CD4-positive, alpha-beta T cell (primary cell): Measurements from ENCODE around the gene USP25. TPM values are rescaled to one million over a fixed set of nuclear protein-coding genes. Genes with fewer than 3 reads are reported as not detected.

Experiments
- ATAC-seq: fragments of 200-7000 bp; cut with Tn5 transposase; one replicate; pipeline ENCODE4 v1.10.0; 2022; ENCODE audit warnings: mild to moderate bottlenecking; ENCODE audit not compliant: poor library complexity
- CTCF ChIA-PET: fragments of 350-600 bp; sonication (Branson Sonifier 250); formaldehyde crosslinking; loops from one replicate; lab custom pipeline; 2021; ENCODE audit warnings: antibody characterized with exemption, inconsistent platforms; lab: Charles Lee
- POLR2A ChIA-PET: fragments of 350-600 bp; sonication (Branson Sonifier 250); formaldehyde crosslinking; loops from one replicate; lab custom pipeline; 2021; ENCODE audit warnings: antibody characterized with exemption, inconsistent platforms; lab: Charles Lee
- DNase-seq, 14 experiments: peaks; one replicate each; pipeline ENCODE4 v3.0.0-alpha.2; 2013 to 2020; ENCODE audit warnings: mixed read lengths in 2 of 14
- H3K27ac ChIP-seq, 2 donors: one replicate each; pipeline versions ENCODE4 v1.5.1 to v1.7.0; 2013; ENCODE audit warnings: low read length in 2 of 2, low read depth in 1 of 2, mild to moderate bottlenecking in 1 of 2
- H3K27me3 ChIP-seq, 2 experiments: 1 replicate in 1 of 2; 2 replicates in 1 of 2; pipeline versions ENCODE4 v1.6.1 to v1.7.0; 2013; ENCODE audit warnings: low read length in 2 of 2, control low read depth in 1 of 2, mild to moderate bottlenecking in 1 of 2, moderate library complexity in 1 of 2; ENCODE audit not compliant: insufficient read depth in 2 of 2, control insufficient read depth in 1 of 2
- H3K36me3 ChIP-seq: one replicate; pipeline ENCODE4 v1.6.1; 2013; ENCODE audit warnings: low read length, control low read depth; ENCODE audit not compliant: insufficient read depth
- H3K4me1 ChIP-seq: one replicate; pipeline ENCODE4 v1.6.1; 2013; ENCODE audit warnings: low read length, control low read depth; ENCODE audit not compliant: insufficient read depth
- H3K4me3 ChIP-seq: one replicate; pipeline ENCODE4 v1.5.1; 2013; ENCODE audit warnings: mild to moderate bottlenecking, low read length, moderate library complexity
- H3K9me3 ChIP-seq, 2 experiments: 1 replicate in 1 of 2; 2 replicates in 1 of 2; pipeline versions ENCODE4 v1.6.1 to v1.7.0; 2013; ENCODE audit warnings: low read length in 2 of 2, mild to moderate bottlenecking in 2 of 2, control low read depth in 1 of 2, moderate library complexity in 1 of 2; ENCODE audit not compliant: control insufficient read depth in 1 of 2, insufficient read depth in 1 of 2
- H3K27ac Mint-ChIP-seq: one replicate; pipeline ENCODE4 v1.8.0; 2020; ENCODE audit warnings: mixed read lengths
- H3K27me3 Mint-ChIP-seq: one replicate; pipeline ENCODE4 v1.8.0; 2021; ENCODE audit warnings: mixed read lengths
- H3K36me3 Mint-ChIP-seq: one replicate; pipeline ENCODE4 v1.8.0; 2021; ENCODE audit warnings: low read depth, mixed read lengths
- H3K4me1 Mint-ChIP-seq: one replicate; pipeline ENCODE4 v1.8.0; 2021; ENCODE audit warnings: low read depth, mixed read lengths
- H3K4me3 Mint-ChIP-seq: one replicate; pipeline ENCODE4 v1.8.0; 2020; ENCODE audit warnings: mild to moderate bottlenecking, mixed read lengths
- H3K9me3 Mint-ChIP-seq: one replicate; pipeline ENCODE4 v1.8.0; 2020; ENCODE audit warnings: mixed read lengths
- intact Hi-C, 2 experiments: fragments of 100-400 bp; cut with DNase I in 1 of 2; cut with micrococcal nuclease in 1 of 2; formaldehyde crosslinking; loops; one replicate each; pipeline versions ENCODE4 v1.15.1 to v1.9.0; 2023 to 2025; cut with DNase I, micrococcal nuclease
- total RNA-seq, 174 experiments: library from RNA in 2 of 174; stranded (reverse) in 2 of 174; gene quantifications; one replicate each; pipeline ENCODE4 v1.2.3 and lab custom pipeline; 2021 to 2026
- TF ChIP-seq, protein P1 (sequence below): fragments of 200-600 bp; IDR thresholded peaks from one replicate; pipeline ENCODE4 v1.8.0; 2022; ENCODE audit warnings: antibody characterized with exemption, mild to moderate bottlenecking

USP25 gene
- total RNA-seq, 2 experiments from 2014 or later: 45.0 to 49.2 TPM

DNA sequence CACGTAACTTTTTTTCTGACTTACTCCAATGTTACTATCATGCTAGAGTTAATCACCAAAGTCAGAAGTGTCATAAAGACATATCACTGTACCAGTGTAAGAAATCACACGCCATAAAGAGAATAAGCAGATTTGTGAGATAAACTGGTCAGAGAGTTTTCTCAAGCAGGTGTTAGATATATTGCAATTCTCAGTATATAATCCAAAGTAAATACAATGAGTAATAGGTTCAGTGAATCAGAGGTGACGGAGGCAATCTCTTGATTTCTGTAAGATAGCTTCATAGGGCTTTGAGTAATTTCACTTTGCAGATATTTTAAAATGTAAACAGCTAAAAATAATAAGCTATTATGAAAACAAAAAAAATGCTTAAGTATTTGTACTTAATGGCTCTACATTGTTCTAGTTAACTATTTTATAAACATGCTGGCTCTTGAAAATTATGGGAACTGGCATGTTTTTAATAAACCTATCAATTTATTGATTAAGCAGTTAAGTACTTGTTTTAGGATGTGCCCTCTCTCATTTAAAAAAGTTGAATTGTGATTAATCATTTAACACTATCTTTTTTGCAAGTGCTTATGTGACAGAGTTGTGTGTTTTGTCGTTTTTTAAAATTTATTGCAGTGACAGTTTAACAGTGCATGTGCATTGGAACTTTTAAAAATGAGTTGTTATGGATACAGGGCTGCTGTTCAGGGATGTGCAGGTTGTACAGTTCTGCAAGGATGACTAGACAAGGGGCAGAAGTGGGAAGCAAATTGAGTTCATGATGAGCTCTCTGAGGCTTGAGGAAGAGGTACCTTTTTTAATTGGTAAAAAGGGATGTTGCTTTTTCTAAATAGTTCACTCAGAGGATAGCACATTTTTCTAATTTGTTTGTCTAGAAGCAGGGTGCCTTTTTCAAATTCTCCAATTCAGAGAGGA lies 119.1 kb downstream of the USP25 start:
- intact Hi-C loops: no loop called here
- no peaks in the 10 kb centered on the region for H3K27me3 ChIP-seq
- H3K4me1 Mint-ChIP-seq: no peaks in the 10 kb centered on the region
- ChIA-PET POLR2A (interaction anchor here (0.6 kb wide), 1 partner anchor 26 kb away, joined by 4 read pairs; no protein-coding TSS in a partner anchor), CTCF (interaction anchor here (0.6 kb wide), 1 partner anchor 85 kb away, joined by 3 read pairs; no protein-coding TSS in a partner anchor)
- H3K4me3 ChIP-seq: no peak overlapping the region
- TF ChIP-seq, protein P1, sequence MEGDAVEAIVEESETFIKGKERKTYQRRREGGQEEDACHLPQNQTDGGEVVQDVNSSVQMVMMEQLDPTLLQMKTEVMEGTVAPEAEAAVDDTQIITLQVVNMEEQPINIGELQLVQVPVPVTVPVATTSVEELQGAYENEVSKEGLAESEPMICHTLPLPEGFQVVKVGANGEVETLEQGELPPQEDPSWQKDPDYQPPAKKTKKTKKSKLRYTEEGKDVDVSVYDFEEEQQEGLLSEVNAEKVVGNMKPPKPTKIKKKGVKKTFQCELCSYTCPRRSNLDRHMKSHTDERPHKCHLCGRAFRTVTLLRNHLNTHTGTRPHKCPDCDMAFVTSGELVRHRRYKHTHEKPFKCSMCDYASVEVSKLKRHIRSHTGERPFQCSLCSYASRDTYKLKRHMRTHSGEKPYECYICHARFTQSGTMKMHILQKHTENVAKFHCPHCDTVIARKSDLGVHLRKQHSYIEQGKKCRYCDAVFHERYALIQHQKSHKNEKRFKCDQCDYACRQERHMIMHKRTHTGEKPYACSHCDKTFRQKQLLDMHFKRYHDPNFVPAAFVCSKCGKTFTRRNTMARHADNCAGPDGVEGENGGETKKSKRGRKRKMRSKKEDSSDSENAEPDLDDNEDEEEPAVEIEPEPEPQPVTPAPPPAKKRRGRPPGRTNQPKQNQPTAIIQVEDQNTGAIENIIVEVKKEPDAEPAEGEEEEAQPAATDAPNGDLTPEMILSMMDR: no peak
- no peaks in the 10 kb centered on the region for H3K9me3 Mint-ChIP-seq
- no peak overlapping the region for H3K27ac ChIP-seq
- no peaks in the 10 kb centered on the region for H3K27me3 Mint-ChIP-seq
- H3K4me1 ChIP-seq: no peaks in the 10 kb centered on the region
- DNase-seq (no peak), ATAC-seq (no peak)
- no peak overlapping the region for H3K4me3 Mint-ChIP-seq
- H3K36me3 ChIP-seq: peaks cover 7% of the 10 kb centered on the region
- peaks cover 53% of the 10 kb centered on the region for H3K36me3 Mint-ChIP-seq
- no peak overlapping the region for H3K27ac Mint-ChIP-seq
- H3K9me3 ChIP-seq: no peaks in the 10 kb centered on the region

DNA sequence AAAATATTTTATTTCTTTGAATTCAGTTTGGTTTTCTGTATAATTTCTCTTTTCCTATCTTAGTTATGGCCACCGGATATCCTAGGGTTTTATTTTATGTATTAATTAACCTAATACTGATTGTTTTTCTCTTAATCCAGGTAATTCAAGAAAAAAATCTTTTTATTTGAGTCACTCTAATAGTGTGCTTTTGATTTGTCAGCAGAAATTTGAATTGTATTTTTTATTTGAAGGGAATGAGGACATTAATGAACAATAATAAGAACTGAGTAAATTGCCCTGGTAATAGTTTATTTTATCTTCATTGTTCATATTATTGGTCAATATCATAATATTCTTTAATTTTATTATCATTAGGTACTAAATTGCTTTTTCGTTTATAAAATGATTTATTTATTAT lies 120.1 kb downstream of the USP25 start:
- ChIA-PET CTCF (no interaction called here), POLR2A (interaction anchor here (0.7 kb wide), 1 partner anchor 225 kb away, joined by 4 read pairs; no protein-coding TSS in a partner anchor)
- intact Hi-C loops: no loop called here
- no peaks in the 10 kb centered on the region for H3K4me1 Mint-ChIP-seq
- Histone ChIP-seq H3K4me1 (no peaks in the 10 kb centered on the region), H3K27ac (no peak overlapping the region), H3K36me3 (peaks cover 11% of the 10 kb centered on the region), H3K27me3 (no peaks in the 10 kb centered on the region), H3K4me3 (no peak overlapping the region), H3K9me3 (no peaks in the 10 kb centered on the region)
- H3K27me3 Mint-ChIP-seq: no peaks in the 10 kb centered on the region
- TF ChIP-seq, protein P1: no peak
- ATAC-seq: no peak
- H3K9me3 Mint-ChIP-seq: no peaks in the 10 kb centered on the region
- peaks cover 61% of the 10 kb centered on the region for H3K36me3 Mint-ChIP-seq
- DNase-seq: no peak
- H3K4me3 Mint-ChIP-seq: no peak overlapping the region
- H3K27ac Mint-ChIP-seq: no peak overlapping the region

DNA sequence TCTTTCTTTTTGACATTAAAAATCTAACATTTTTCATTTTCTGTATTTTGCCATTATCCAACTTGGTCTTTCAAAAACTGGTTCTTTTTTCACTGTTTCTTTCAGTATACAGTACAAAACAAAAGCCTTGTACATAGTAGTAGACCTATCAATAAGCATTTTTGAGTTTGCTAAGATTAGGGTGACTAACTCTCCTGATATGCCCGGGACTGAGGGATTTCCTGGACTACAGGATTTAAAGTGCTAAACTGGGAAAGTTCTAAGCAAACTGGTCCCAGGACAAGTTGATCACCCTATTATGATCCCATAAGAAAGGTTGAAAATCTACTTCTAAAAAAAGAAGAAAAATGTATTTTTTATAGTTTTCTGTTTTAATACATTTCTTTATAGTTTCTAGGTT lies 120.9 kb downstream of the USP25 start:
- Mint-ChIP-seq H3K36me3 (peaks cover 64% of the 10 kb centered on the region), H3K4me1 (peaks cover 2% of the 10 kb centered on the region)

More for the DNA sequence above, 120.9 kb downstream of the USP25 start:
- H3K27ac Mint-ChIP-seq: no peak overlapping the region
- Histone ChIP-seq H3K4me1 (no peaks in the 10 kb centered on the region), H3K9me3 (no peaks in the 10 kb centered on the region), H3K27ac (no peak overlapping the region), H3K4me3 (no peak overlapping the region), H3K36me3 (peaks cover 15% of the 10 kb centered on the region), H3K27me3 (no peaks in the 10 kb centered on the region)
- ATAC-seq (no peak), DNase-seq (no peak)
- ChIA-PET POLR2A (no interaction called here), CTCF (no interaction called here)
- H3K27me3 Mint-ChIP-seq: no peaks in the 10 kb centered on the region
- intact Hi-C loops: no loop called here
- H3K9me3 Mint-ChIP-seq: no peaks in the 10 kb centered on the region
- TF ChIP-seq, protein P1: no peak
- no peak overlapping the region for H3K4me3 Mint-ChIP-seq
